ENCODE results near the gene MTCL1.

Gene MTCL1

DNA sequence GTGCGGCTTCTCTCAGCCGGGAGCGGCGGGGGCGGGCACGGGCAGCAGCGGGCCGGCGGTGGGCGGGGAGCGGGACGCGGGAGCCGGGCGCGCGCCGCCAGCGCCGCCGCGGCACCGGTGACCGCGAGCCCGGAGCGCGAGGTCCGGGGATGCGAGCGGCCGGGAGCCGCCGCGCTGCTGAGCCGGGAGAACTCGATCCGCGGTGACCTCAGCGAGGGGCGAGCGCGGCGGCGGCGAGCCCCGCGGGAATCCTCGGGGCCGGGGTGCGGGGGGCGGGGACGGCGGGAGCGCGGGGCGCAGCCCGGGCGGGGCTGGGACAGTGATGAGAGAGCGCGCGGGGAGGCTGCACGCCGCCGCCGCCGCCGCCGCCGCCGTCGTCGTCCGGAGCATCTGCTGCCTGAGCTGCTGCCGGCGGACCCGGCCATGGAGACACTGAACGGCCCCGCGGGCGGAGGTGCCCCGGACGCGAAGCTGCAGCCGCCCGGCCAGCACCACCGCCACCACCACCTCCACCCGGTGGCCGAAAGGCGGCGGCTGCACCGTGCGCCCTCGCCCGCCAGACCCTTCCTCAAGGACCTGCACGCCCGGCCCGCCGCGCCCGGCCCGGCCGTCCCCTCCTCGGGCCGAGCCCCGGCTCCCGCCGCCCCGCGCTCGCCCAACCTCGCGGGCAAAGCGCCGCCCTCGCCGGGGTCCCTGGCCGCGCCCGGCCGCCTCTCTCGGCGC lies at the start of gene MTCL1:
TSS of gene MTCL1 (plus strand) at position 319 of the 723 bp plus-strand sequence. CDS start at position 424, 105 bp downstream.
- DNase-seq = peak in 1 of 2 donors; percentile 15

DNA sequence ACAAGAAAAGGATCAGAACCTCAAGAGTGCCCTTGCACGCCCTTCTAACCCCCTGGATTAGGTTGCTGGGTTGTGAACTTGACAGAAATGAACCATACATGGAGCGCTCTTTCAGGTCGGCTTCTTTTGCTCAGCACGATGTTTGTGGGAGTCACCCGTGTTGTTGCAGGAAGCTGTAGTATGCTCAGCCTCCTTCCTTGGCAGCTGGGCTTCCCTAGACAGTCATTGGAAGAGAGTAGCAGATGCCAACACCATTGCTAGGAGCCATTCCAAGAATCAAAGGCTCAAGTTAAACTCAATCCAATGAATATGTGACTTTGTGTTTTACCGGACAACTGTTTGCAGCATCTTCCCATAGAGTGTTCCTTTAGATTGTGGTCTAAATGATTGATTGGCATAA lies 49.1 kb upstream of the MTCL1 start:
- no peak for DNase-seq

DNA sequence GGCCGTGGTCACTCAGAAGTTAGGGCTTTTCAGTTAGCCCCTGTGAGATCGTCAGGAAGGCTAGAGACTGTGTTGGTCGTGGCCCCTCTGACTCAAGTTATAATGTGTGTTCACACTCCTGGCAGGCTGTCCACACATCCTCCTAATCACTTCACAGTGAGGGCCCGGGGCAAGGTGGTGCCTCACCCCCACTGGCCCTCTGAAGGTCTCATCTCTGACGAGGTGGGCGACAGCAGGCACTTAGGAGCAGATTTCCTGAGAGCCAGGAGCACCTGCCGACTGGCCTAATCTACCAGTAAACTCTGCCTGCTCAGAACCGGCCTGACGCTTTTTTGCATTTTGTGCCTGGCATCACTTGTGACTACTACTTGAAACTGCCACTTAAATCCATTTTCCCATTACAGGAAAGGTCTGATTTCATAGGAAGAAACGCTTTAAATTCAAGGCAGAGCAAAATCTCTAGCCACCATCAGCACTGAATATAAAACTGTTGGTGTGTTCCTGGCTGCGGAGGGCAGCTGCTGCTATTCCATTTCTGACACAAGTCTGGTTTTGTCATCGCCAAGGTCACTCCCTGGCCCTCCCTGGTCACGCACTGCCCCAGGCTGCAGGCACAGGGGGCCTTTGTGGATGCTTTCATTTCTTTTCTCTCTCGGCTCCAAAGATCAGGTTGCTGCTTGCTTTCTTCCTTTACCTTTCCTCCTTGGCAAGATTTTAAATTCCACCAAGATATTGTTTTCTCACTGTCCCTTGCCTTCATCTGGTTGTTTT lies 48.1 kb upstream of the MTCL1 start:
- no peak for DNase-seq

DNA sequence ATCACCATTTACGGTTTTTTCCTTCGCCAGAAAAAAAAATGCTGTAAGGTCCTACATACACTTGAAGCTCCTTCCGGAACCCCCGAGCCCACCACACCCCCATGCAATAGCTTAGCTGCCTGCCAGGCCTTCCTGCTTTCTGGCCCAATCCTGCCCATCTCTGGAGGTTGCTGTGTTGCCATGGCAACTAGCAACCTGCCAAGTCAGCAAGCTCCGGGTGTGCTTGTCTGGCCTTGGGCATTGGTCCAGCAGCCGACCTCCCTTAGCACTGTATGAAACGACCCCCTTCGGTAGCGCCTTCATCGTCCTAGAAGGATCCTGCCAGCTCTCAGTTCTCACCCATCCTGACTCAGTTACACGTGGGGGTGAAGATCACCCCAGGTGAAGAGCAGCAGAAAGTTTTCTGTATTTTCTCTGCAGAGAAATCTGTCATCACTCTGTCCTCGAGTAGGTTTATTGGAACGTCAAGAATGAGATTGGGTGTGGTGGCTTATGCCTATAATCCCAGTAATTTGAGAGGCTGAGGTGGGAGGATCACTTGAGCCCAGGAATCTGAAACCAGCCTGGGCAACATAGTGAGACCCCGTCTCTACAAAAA lies 47.4 kb upstream of the MTCL1 start:
- DNase-seq = no peak

DNA sequence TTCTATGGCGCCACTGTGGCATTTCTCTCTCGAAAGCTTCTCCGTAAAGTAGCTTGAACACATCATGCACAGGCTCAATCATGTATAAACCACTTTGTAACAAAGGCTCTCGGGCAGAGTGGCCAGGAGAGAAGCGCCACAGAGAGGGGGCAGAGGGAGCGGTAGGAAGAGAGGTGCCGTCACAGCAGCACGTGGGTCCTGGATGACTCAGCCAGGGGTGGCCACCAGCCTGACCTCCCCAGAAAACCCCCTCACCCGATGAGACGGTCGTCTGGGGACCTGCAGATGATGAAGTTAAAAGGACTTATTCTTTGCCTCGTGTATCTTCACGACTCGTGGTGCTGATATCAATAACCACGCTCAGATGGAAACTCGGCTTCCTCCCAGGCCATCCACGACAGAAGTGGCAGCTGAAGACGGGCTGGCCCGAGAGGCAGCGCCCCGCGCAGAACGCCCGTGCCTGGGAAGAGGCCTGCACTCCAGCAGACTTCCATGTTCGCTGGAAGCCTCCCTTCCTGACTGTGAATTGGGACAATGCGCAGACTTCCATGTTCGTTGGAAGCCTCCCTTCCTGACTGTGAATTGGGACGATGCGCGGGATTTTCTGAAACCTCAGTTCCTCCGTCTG lies 46.4 kb upstream of the MTCL1 start:
- no peak for DNase-seq

DNA sequence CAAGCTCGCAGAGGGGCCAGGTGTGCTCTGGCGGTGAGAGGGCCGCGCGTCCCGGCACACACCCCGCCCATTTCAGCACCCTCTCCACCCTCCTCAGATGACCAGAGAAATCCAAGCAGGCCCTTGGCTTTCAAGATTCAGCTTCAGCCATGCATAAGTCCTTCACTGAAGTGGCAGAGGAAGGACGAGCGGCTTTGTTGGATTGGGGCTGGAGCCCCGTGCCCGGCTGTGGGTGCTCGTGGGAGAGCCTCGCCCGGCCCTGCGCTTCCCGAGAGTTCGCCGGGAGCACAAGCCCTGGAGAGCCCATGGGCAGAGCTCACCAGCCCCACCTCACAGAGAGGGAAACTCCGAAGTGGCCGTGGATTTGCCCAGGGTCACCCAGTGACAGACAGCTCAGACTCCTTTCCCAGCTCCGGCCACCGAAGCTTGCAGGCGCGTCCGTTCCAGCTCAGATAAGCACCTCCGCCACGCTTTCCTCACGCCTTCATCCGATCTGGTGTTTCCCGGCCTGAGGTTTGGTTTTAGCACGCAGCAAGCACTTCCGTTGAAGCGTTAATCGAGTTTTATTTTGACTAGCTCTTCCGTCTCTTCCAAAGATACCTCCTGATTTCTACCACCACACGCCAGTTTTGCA lies 45.6 kb upstream of the MTCL1 start:
- no peak for DNase-seq

DNA sequence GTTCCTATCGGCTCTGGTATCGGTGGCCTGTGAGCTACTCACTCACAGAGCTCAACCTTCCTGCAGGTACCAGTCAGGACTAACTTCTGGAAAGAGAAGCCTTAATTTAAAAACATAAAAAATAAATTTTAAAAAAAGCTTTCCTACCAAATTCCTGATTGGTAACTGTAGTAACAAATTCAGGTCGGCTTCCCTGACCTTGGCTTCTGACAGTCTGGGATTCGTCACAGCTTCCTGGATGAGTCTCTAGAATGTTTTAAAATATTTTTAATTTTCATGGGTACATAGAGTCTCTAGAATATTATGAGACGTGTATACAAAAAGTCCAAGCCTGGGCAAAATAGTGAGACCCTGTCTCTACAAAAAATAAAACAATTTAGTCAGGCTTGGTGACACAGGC lies 45.0 kb upstream of the MTCL1 start:
- no peak for DNase-seq

DNA sequence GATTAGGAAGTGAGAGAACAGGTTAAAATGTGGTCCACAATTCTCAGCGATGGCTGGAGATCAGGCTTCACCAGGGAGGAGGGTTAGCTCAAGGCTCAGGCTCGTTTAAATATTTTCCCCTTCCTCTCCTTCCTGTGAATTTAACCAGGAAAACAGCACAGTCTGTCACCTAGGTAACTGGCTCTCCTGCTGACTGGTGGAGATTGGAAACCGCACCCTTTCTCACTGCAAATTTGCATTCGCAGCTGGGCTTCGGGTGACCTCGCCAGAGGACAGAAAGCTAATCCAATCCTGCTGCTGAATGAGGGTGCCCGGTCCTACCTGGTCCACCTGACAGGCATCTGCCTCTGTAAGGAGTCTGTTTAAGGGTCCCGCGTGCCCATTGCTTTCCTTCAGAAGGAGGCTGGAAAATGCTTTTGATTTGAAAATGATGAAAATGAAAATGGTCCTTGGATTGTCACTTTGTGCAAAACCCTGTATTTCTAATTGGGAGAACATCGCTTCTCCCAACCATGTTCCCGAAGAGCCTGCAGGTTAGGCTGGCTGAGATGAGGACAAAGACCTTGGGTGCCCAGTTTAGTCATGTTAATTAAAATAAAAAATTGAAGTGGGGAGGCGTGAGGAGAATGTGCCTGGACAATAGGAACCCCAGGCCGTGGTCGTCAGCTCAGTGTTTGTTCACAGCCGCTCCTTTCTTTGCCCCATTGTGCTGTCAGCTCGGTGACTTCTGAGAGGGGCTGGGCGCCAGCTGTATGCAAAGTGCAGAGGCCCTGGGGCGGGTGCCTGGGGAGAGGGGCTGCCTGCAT lies 43.4 kb upstream of the MTCL1 start:
- DNase-seq = no peak

DNA sequence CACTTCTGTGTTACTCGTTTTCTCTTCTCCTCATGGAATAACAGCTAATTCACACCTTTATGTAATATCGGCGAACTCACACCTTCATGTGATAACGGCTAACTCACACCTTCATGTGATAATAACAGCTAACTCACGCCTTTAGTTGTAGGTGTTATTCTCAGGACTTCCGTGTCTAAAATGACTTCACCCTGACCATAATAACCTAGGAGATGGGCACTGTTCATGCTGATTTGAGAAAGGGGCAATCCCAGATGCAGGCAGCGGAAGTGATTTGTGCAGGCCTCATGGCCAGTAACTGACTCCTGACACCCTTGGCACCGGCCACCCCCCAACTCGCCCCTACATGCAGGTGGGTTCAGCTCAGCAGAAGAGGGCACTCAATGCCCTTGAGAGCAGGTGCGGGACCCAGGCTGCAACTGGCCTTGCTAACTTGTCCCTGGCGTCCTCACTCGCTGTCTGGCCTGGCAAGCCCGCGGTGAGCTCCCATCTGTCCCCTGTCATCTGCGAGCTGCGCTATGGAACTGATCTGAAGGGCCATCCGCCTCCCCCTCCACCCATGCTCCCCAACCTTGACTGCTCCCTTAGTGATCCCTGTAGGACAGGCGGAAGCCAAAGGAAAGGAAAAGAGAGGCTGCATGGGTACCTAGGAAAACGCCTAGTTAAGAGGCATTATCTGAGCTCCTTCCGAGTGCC lies 42.6 kb upstream of the MTCL1 start:
- no peak for DNase-seq

DNA sequence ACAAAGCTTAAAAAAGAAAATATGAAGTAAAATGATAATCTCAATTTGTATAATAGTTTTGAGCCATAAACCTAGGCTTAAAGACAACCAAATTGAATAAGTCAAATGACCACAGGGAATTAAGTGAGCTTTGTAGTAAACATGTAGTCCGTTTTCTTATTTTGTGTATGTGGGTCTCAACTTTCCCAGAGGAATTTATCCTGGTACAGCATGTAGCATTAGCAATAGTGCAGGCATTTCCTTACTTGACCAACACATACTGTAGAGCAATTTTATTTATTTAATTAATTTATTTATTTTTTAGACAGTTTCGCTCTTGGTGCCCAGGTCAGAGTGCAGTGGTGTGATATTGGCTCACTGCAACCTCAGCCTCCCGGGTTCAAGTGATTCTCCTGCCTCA lies 37.5 kb upstream of the MTCL1 start:
- DNase-seq = no peak

DNA sequence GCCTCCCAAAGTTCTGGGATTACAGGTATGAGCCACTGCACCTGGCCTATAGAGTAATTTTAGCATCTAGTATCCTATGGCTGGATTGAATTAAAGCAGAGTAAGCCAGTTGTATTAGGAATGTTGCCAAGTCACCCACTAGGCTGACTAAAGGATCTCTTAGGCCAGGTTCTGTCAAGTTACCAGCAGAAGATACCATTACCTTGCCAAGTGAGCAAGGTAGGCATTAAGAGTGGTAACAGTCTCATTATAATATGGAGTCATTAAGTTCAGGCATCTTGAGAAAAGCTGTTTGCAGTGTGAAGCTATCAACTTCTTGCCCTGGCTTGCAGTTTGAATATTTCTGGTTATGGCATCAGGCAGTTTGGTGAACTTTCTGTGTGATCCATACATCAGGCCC lies 37.0 kb upstream of the MTCL1 start:
- no peak for DNase-seq

DNA sequence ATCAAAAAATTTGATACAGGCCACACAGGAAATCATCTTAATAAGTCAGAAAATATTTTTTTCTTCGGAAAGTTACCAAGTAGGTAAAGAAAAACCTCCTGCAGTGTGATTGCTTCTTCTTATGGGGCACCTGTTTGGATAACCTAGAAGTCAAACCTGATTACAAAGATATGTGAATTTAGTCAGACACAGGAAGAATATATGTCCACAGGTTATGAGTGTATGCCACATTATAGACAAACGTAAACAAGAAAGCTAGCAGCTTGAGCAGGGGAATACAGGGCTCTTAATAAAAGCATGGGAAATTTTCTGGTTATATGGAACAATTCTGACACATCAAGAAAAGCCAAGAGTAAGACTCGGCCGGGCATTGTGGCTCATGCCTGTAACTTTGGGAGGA lies 35.8 kb upstream of the MTCL1 start:
- DNase-seq = no peak

DNA sequence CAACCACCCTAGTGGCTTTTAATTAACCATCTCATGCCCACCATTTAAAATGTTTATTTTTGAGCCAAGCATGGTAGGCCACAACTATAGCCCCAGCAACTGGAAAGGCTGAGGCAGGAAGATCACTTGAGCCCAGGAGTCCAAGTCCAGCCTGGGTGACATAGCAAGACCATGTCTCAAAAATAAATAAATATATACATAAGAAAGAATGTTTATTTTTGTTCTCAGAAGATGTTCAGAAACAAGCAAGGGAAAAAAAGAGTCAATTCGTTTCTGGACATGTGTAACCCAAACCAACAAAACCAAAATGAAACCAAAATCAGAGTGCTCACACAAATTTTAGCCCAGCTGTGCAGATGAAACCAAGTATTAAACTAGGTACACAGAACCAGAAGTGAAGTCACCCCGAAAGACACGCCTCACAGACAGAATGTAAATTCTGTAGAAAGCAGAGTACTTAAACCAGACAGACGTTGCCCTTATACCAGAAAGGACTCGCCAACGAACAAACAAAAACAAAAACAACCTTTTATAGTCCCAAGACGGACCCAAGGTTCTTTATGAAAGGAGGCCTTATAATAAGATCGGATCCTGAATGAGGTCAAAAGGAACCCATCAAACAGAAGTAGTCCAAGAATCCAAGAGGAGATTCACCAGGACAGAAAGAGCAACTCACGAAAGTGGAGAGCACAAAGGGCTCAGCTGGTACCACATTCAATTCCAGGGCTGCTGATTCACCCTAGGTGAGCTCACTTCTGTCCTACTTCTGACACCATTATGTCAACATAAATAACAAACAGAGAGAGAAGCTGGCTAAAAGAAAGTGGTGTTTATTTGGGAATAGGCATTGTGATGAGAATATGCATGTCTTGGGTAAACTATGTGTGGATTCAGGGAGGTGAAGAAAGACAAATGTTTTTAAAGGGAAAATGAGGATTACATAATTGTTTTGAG lies 31.8 kb upstream of the MTCL1 start:
- no peak for DNase-seq

DNA sequence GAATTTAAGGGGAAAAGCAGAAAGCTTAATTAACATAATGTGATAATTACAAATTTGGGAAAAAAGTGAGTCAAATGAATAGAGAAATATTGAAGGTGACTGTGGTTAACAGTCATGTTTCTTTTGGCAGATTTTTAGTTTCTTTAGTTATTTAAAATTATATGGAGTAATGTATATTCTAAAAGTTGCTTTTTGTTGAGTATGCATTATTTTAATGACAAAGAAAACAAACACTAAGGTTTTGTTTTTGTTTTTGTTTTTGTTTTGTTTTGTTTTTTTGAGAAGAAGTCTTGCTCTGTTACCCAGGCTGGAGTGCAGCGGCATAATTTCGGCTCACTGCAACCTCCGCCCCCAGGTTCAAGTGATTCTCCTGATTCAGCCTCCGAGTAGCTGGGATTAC lies 30.3 kb upstream of the MTCL1 start:
- DNase-seq = no peak

DNA sequence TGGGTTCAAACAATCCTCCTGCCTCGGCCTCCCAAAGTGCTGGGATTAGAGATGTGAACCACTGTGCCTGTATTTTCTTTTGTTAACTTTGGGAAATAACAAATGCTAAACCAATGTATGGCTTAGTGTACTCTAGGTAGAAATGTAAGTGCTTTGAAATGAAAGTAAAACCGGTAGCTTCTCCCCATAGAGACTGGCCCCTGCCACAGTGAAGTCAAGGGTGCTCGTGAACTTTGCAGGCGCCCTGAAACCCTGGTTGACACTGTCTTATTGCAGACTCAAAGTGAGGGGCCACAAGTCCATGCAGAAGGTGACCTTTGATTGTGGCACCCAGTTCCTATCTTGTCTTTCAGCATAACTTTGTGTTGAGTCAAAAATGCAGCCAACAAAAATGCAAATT lies 24.2 kb upstream of the MTCL1 start:
- no peak for DNase-seq

DNA sequence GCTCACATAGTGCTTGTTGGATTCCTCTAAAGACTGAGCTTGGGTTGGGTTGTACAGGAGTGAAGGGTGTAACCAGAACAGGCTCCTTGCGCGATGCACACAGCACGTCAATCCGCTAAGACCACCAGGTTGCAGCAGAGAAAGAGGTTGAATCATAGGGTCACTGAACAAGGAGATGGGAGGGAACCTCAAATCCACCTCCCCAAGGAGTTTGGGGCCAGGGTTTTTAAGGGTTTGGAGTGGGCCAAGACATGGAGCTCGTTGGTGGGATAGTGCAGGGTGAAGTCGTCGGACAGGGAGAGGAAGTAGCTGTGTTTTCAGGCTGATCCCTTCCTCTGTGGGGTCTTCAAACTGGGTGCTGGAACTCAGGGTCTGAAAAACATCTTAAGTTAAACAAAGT lies 20.8 kb upstream of the MTCL1 start:
- no peak for DNase-seq

DNA sequence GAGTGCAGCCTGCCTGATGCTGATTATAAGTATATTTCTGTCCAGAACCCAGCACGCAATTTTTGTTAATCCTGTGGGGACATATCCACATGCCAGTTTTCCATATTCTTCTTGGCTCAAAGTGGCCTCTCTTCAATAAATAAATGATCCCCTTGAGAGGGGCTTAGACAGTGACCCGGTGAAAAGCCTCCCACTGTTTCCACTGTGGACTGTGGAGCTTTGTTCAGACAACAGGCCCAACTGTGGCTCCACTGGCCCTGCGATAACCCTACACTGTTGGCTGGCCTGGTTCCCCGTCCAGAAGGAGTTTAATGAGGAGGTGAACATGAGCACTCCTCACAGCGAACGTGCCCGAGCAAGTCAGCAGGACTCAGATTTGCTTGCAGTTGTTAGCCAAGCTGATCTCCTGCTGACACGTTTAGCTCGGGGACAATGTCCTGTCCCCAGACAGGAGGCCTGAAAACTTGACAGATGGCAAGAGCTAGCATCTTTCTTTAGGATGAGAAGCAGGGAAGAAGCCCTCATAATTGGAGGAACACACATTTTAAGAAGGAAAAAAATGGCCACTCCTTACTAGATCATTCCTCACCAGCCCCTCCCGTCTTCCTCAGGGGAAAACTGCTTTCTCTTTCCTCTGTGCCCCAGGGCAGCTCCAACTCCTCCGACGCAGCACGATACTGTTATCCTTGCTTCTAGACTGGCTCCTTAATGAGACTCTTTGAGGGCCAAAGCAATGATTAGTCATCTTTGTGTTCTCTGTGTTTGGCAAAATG lies 20.0 kb upstream of the MTCL1 start:
- DNase-seq = no peak

DNA sequence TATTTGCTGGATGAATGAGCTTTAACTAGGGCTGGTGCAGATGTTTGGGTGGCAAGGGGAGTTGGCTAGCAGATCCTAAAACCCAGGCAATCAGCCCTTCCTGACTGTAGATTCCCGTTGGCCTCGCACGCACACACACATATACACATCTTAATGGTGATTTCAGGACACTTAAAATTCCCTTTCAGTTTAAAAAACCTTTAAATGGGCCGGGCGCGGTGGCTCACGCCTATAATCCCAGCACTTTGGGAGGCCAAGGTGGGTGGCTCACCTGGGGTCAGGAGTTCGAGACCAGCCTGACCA lies 19.5 kb upstream of the MTCL1 start:
- no peak for DNase-seq

DNA sequence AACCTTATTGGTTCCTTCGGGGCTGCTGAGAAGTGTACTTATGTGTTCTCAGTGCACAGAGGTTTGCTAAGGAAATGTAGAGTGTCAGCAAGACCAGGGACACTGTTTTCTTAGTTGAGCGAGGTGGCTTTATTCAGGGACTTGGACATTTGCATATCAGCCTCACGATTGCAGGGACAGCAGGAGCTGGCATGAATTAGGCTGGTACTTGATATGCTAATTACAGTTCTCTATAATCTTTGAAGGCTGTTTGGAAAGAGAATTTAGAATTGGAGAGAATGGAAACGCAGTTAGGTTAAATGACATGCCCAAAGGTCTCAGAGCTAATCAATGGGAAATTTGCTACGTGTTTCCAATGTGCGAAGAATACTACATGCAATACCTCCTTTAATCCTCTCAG lies 18.7 kb upstream of the MTCL1 start:
- no peak for DNase-seq

Measured in inflammatory macrophage treated with lipopolysaccharide for 1 hour (primary cell).